ENCODE results near the gene EED. TPM values are rescaled to one million over a fixed set of nuclear protein-coding genes. Genes with fewer than 3 reads are reported as not detected.

Gene EED
- polyA plus RNA-seq, 1 donor from 2014 or later: 40.1 TPM

GRCh38 chr11:86204356-86204755 is 40.2 kb upstream of the EED start:
- Histone ChIP-seq H3K36me3 (ENCODE audit: insufficient read depth, low read length) (no peaks in the 10 kb centered on the region), H3K4me3 (ENCODE audit: low read length) (no peak overlapping the region), H3K9me2 (ENCODE audit: insufficient read depth, low read length) (no peaks in the 10 kb centered on the region), H4K20me1 (ENCODE audit: insufficient read depth) (no peaks in the 10 kb centered on the region), H3K9ac (ENCODE audit: low read length) (no peak overlapping the region), H3F3A (ENCODE audit: insufficient read depth, low read length, poor library complexity, severe bottlenecking) (no peaks in the 10 kb centered on the region), H3K27ac (ENCODE audit: low read length) (no peak overlapping the region), H3K4me2 (ENCODE audit: low read length) (no peak overlapping the region), H3K79me2 (replicated peaks; ENCODE audit: insufficient read depth, low read length) (no peaks in the 10 kb centered on the region), H3K9me3 (ENCODE audit: low read length) (no peaks in the 10 kb centered on the region), H3K27me3 (ENCODE audit: insufficient read depth, low read depth, low read length) (no peaks in the 10 kb centered on the region), H2AFZ (ENCODE audit: low read depth, low read length) (no peak overlapping the region)
- TF ChIP-seq MXI1 (conservative IDR thresholded peaks at IDR 0.05; ENCODE audit: poor library complexity, severe bottlenecking): no peak
- no peak for TF ChIP-seq POLR2AphosphoS5 (IDR thresholded peaks at IDR 0.05)
- TF ChIP-seq EZH2 (IDR thresholded peaks at IDR 0.05; ENCODE audit: borderline replicate concordance, insufficient read depth, low read length, poor library complexity, severe bottlenecking): no peak
- TF ChIP-seq EP300 (conservative IDR thresholded peaks at IDR 0.05; ENCODE audit: poor library complexity, severe bottlenecking): no peak
- TF ChIP-seq REST (IDR thresholded peaks at IDR 0.05; ENCODE audit: borderline replicate concordance): no peak

GRCh38 chr11:86205421-86206336 is 38.9 kb upstream of the EED start:
- H3K27ac ChIP-seq (ENCODE audit: low read length): no peak overlapping the region
- H3K27me3 ChIP-seq (ENCODE audit: insufficient read depth, low read depth, low read length): no peaks in the 10 kb centered on the region
- no peak overlapping the region for H2AFZ ChIP-seq (ENCODE audit: low read depth, low read length)
- H3K79me2 ChIP-seq (replicated peaks; ENCODE audit: insufficient read depth, low read length): no peaks in the 10 kb centered on the region
- no peak overlapping the region for H3K4me3 ChIP-seq (ENCODE audit: low read length)
- no peaks in the 10 kb centered on the region for H3F3A ChIP-seq (ENCODE audit: insufficient read depth, low read length, poor library complexity, severe bottlenecking)
- TF ChIP-seq EZH2 (IDR thresholded peaks at IDR 0.05; ENCODE audit: borderline replicate concordance, insufficient read depth, low read length, poor library complexity, severe bottlenecking) (no peak), RAD21 (conservative IDR thresholded peaks at IDR 0.05) (no peak), REST (IDR thresholded peaks at IDR 0.05; ENCODE audit: borderline replicate concordance) (no peak), CTCF (IDR thresholded peaks at IDR 0.05; ENCODE audit: poor library complexity, severe bottlenecking) (no peak), TAF1 (IDR thresholded peaks at IDR 0.05; ENCODE audit: low read depth) (no peak), EP300 (conservative IDR thresholded peaks at IDR 0.05; ENCODE audit: poor library complexity, severe bottlenecking) (no peak), POLR2AphosphoS5 (IDR thresholded peaks at IDR 0.05) (no peak), MXI1 (conservative IDR thresholded peaks at IDR 0.05; ENCODE audit: poor library complexity, severe bottlenecking) (no peak), SMC3 (conservative IDR thresholded peaks at IDR 0.05; ENCODE audit: poor library complexity) (no peak)
- no peaks in the 10 kb centered on the region for H3K9me2 ChIP-seq (ENCODE audit: insufficient read depth, low read length)
- H3K9ac ChIP-seq (ENCODE audit: low read length): no peak overlapping the region
- H4K20me1 ChIP-seq (ENCODE audit: insufficient read depth): no peaks in the 10 kb centered on the region
- no peak overlapping the region for H3K4me2 ChIP-seq (ENCODE audit: low read length)
- H3K36me3 ChIP-seq (ENCODE audit: insufficient read depth, low read length): no peaks in the 10 kb centered on the region
- no peaks in the 10 kb centered on the region for H3K9me3 ChIP-seq (ENCODE audit: low read length)
